WTC11 (cell line): ENCODE measurements around the gene NEDD4L.

ENCODE experiments used
- NFE2L1 ChIP-seq: sonication (generic); formaldehyde crosslinking; IDR thresholded peaks from 2 replicates; pipeline ENCODE4 v1.8.1; 2023; ENCODE audit warnings: missing genetic modification reagents
- NR2C2 ChIP-seq: sonication (generic); formaldehyde crosslinking; IDR thresholded peaks from 2 replicates; pipeline ENCODE4 v1.8.0; 2022; ENCODE audit warnings: mild to moderate bottlenecking, missing genetic modification reagents
- ZNF396 ChIP-seq: fragments of 250-450 bp; sonication (Bioruptor Pico); IDR thresholded peaks from 2 replicates; pipeline ENCODE4 v1.8.0; 2021; ENCODE audit warnings: mild to moderate bottlenecking, moderate library complexity, borderline replicate concordance
- ZNF423 ChIP-seq: fragments of 250-450 bp; sonication (Bioruptor Pico); IDR thresholded peaks from 2 replicates; pipeline ENCODE4 v2.1.2; 2022; ENCODE audit warnings: mild to moderate bottlenecking, moderate library complexity
- TF ChIP-seq, protein P1 (sequence below): sonication (generic); formaldehyde crosslinking; IDR thresholded peaks from 2 replicates; pipeline ENCODE4 v1.8.1; 2023; ENCODE audit warnings: mild to moderate bottlenecking, missing genetic modification reagents
- TF ChIP-seq, protein P2 (sequence below): fragments of 200-600 bp; IDR thresholded peaks from 2 replicates; pipeline ENCODE4 v1.8.0; 2022; ENCODE audit warnings: antibody characterized with exemption
- TF ChIP-seq, protein P3 (sequence below): sonication (generic); formaldehyde crosslinking; IDR thresholded peaks from 2 replicates; pipeline ENCODE4 v1.8.1; 2022; ENCODE audit warnings: mild to moderate bottlenecking, moderate library complexity, missing genetic modification reagents
- TF ChIP-seq, protein P4 (sequence below): sonication (generic); formaldehyde crosslinking; IDR thresholded peaks from 2 replicates; pipeline ENCODE4 v1.8.0; 2022; ENCODE audit warnings: mild to moderate bottlenecking, missing genetic modification reagents
- TF ChIP-seq, protein P5 (sequence below): sonication (generic); formaldehyde crosslinking; IDR thresholded peaks from 2 replicates; pipeline ENCODE4 v1.8.1; 2022; ENCODE audit warnings: mild to moderate bottlenecking, missing genetic modification reagents, moderate library complexity, borderline replicate concordance

DNA sequence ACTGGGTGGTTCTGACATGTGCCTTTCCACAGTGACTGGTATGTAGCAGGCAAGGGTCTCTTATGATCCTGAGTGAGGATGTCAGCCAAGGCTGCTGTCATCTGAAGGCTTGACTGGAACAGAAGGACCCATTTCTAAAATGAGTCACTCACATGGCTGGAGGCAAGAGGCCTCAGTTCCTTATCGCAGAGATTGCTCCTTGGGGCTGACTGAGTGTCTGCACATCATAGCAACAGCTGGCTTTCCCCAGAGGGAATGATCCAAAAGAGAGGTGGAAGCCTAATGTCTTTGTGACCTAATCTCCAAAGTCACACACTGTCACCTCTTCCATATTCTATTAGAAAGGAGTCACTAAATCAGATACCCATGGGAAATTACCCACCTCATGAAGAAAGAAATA, 114.0 kb downstream of the NEDD4L start:
- TF ChIP-seq, protein P1, sequence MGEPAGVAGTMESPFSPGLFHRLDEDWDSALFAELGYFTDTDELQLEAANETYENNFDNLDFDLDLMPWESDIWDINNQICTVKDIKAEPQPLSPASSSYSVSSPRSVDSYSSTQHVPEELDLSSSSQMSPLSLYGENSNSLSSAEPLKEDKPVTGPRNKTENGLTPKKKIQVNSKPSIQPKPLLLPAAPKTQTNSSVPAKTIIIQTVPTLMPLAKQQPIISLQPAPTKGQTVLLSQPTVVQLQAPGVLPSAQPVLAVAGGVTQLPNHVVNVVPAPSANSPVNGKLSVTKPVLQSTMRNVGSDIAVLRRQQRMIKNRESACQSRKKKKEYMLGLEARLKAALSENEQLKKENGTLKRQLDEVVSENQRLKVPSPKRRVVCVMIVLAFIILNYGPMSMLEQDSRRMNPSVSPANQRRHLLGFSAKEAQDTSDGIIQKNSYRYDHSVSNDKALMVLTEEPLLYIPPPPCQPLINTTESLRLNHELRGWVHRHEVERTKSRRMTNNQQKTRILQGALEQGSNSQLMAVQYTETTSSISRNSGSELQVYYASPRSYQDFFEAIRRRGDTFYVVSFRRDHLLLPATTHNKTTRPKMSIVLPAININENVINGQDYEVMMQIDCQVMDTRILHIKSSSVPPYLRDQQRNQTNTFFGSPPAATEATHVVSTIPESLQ (CRISPR knock-in tag) = no peak
- TF ChIP-seq, protein P2, sequence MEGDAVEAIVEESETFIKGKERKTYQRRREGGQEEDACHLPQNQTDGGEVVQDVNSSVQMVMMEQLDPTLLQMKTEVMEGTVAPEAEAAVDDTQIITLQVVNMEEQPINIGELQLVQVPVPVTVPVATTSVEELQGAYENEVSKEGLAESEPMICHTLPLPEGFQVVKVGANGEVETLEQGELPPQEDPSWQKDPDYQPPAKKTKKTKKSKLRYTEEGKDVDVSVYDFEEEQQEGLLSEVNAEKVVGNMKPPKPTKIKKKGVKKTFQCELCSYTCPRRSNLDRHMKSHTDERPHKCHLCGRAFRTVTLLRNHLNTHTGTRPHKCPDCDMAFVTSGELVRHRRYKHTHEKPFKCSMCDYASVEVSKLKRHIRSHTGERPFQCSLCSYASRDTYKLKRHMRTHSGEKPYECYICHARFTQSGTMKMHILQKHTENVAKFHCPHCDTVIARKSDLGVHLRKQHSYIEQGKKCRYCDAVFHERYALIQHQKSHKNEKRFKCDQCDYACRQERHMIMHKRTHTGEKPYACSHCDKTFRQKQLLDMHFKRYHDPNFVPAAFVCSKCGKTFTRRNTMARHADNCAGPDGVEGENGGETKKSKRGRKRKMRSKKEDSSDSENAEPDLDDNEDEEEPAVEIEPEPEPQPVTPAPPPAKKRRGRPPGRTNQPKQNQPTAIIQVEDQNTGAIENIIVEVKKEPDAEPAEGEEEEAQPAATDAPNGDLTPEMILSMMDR = no peak
- TF ChIP-seq ZNF423 (CRISPR knock-in tag) = no peak
- TF ChIP-seq ZNF396 (CRISPR knock-in tag) = no peak
- no peak for TF ChIP-seq NR2C2 (CRISPR knock-in tag)
- no peak for TF ChIP-seq NFE2L1 (CRISPR knock-in tag)
- TF ChIP-seq, protein P3, sequence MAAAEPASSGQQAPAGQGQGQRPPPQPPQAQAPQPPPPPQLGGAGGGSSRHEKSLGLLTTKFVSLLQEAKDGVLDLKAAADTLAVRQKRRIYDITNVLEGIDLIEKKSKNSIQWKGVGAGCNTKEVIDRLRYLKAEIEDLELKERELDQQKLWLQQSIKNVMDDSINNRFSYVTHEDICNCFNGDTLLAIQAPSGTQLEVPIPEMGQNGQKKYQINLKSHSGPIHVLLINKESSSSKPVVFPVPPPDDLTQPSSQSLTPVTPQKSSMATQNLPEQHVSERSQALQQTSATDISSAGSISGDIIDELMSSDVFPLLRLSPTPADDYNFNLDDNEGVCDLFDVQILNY (CRISPR knock-in tag) = no peak
- TF ChIP-seq, protein P4, sequence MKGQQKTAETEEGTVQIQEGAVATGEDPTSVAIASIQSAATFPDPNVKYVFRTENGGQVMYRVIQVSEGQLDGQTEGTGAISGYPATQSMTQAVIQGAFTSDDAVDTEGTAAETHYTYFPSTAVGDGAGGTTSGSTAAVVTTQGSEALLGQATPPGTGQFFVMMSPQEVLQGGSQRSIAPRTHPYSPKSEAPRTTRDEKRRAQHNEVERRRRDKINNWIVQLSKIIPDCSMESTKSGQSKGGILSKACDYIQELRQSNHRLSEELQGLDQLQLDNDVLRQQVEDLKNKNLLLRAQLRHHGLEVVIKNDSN = no peak
- TF ChIP-seq, protein P5, sequence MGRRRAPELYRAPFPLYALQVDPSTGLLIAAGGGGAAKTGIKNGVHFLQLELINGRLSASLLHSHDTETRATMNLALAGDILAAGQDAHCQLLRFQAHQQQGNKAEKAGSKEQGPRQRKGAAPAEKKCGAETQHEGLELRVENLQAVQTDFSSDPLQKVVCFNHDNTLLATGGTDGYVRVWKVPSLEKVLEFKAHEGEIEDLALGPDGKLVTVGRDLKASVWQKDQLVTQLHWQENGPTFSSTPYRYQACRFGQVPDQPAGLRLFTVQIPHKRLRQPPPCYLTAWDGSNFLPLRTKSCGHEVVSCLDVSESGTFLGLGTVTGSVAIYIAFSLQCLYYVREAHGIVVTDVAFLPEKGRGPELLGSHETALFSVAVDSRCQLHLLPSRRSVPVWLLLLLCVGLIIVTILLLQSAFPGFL = no peak
